Right lobe of liver (tissue), 6 donors: ENCODE data around the gene NOXO1. TPM values are rescaled to one million over a fixed set of nuclear protein-coding genes. Genes with fewer than 3 reads are reported as not detected.
A peak's percentile ranks its signal among the peaks of the same experiment; 100 is the strongest.
"Not testable (repeated sequence)": the region's sequence is repeated elsewhere in the genome, so short reads cannot be mapped to it uniquely, and the experiment has no call there.

Source experiments
- ATAC-seq, 4 donors: fragments of 200-7000 bp; cut with Tn5 transposase; one replicate each; pipeline ENCODE4 v1.9.1; 2020; ENCODE audit warnings: mild to moderate bottlenecking in 4 of 4, moderate library complexity in 4 of 4
- DNase-seq, 3 donors: peaks; one replicate each; pipeline ENCODE4 v3.0.0-alpha.2; 2020
- H3K27ac ChIP-seq, 3 donors: fragments of 200-600 bp; one replicate each; pipeline ENCODE4 v1.8.0; 2022
- H3K27me3 ChIP-seq, 2 donors: fragments of 200-600 bp; one replicate each; pipeline ENCODE4 v1.8.0; 2022
- H3K36me3 ChIP-seq, 4 donors: fragments of 200-600 bp; sonication (generic) in 1 of 4; one replicate each; pipeline versions ENCODE4 v1.5.1 to v1.8.0; 2017 to 2022; ENCODE audit warnings: control low read depth in 1 of 4
- H3K4me1 ChIP-seq, 4 donors: fragments of 200-600 bp; sonication (generic) in 1 of 4; one replicate each; pipeline versions ENCODE4 v1.5.1 to v1.8.0; 2017 to 2022; ENCODE audit warnings: control low read depth in 1 of 4
- H3K4me3 ChIP-seq, 3 donors: fragments of 200-600 bp; one replicate each; pipeline ENCODE4 v1.8.0; 2022
- H3K9me3 ChIP-seq, 4 donors: fragments of 200-600 bp; sonication (generic) in 1 of 4; one replicate each; pipeline versions ENCODE4 v1.5.1 to v1.8.0; 2017 to 2022; ENCODE audit warnings: control low read depth in 1 of 4
- POLR2A ChIP-seq: fragments of 450-650 bp; IDR thresholded peaks from one replicate; pipeline ENCODE4 v1.6.1; 2017; ENCODE audit warnings: antibody characterized with exemption, mild to moderate bottlenecking
- WGBS: methylation state at CpG from one replicate; pipeline ENCODE4 v1.1.6; 2018; ENCODE audit warnings: low coverage, low lambda C conversion rate; ENCODE audit not compliant: insufficient coverage; ENCODE audit errors: missing lambda C conversion rate; 5-methylcytosine and 5-hydroxymethylcytosine counted together
- intact Hi-C, 2 donors: fragments of 100-400 bp; cut with DNase I; formaldehyde crosslinking; loops; one replicate each; pipeline versions ENCODE4 v1.11.2 to v1.14.1; 2022
- total RNA-seq, 6 experiments: library from RNA; depleted of rRNA in 2 of 6; stranded (reverse); fragments of >200 nt in 2 of 6; fragmentation: NEBNext Ultra II Directional in 3 of 6; extraction: Animal tissue kit (Norgen Biotek cat#: 25700) in 3 of 6; gene quantifications; one replicate each; pipeline versions ENCODE4 v1.1.0 to v1.2.4, GENCODE V29; 2016 to 2023
- TF ChIP-seq, protein P1 (sequence below), 4 donors: fragments of 200-600 bp in 3 of 4; fragments of 450-650 bp in 1 of 4; IDR thresholded peaks; one replicate each; pipeline versions ENCODE4 v1.5.1 to v1.8.0; 2016 to 2022; ENCODE audit warnings: antibody characterized with exemption in 4 of 4, mild to moderate bottlenecking in 2 of 4
- donor health status: DM: no; HTN: yes; CAD: no.
- donor health status: DM: no; HTN: no; CAD: no.
- donor health status: DM: no; HTN: no; CAD: no.
- donor health status: DM: no; HTN: yes; CAD: no.
- donor health status: DM: no; HTN: yes; CAD: no.

The NOXO1 gene
- total RNA-seq, 6 experiments from 2014 or later: 0.51 to 1.3 (median 0.60) TPM; not detected in 2

DNA sequence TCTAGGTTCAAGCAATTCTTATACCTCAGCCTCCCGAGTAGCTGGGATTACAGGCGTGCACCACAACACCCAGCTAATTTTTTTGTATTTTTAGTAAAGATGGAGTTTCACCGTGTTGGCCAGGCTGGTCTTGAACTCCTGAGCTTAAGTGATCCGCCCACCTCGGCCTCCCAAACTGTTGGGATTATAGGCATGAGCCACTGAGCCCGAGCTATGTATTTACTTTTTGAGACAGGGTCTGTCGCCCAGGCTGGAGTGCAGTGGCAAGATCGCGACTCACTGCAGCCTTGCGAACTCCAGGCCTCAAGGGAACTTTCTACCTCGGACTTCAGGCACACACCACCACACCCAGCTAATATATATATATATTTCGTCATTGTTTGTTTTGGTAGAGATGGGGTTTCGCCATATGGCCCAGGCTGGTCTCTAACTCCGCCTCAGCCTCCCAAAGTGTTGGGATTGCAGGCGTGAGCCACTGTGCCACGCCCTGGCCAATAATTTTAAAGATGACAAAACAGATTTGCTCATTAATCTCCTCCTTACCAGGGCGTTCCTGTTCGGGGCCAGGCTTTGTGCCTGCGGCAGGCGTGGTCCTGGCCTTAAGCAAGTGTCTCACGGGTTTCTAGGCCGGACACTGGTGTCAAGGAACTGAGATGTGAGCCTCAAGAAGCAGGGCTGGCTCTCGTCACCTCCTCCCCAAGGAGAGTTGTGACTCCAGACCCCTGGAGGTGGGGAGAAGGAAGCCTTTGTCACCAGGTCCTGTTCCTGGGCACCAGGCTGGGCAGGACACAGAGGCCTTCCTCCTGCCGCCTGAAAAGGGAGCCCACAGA lies 34.1 kb upstream of the NOXO1 start:
- ATAC-seq (no peak), DNase-seq (no peak)
- H3K36me3 ChIP-seq: no peaks in the 10 kb centered on the region
- H3K4me3 ChIP-seq: no peak overlapping the region
- TF ChIP-seq, protein P1, sequence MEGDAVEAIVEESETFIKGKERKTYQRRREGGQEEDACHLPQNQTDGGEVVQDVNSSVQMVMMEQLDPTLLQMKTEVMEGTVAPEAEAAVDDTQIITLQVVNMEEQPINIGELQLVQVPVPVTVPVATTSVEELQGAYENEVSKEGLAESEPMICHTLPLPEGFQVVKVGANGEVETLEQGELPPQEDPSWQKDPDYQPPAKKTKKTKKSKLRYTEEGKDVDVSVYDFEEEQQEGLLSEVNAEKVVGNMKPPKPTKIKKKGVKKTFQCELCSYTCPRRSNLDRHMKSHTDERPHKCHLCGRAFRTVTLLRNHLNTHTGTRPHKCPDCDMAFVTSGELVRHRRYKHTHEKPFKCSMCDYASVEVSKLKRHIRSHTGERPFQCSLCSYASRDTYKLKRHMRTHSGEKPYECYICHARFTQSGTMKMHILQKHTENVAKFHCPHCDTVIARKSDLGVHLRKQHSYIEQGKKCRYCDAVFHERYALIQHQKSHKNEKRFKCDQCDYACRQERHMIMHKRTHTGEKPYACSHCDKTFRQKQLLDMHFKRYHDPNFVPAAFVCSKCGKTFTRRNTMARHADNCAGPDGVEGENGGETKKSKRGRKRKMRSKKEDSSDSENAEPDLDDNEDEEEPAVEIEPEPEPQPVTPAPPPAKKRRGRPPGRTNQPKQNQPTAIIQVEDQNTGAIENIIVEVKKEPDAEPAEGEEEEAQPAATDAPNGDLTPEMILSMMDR (IDR thresholded peaks at IDR 0.05): no peak
- TF ChIP-seq POLR2A: no peak
- 67% methylated on average over 11 of the region's 24 CpGs for WGBS
- H3K27me3 ChIP-seq: no peaks in the 10 kb centered on the region
- intact Hi-C loops: loop anchor here in 1 of 2 donors (5.0 kb wide), 1 partner anchor 47 kb away; no protein-coding TSS in a partner anchor
- no peaks in the 10 kb centered on the region for H3K9me3 ChIP-seq
- peaks cover 0 to 13% (median 0%) of the 10 kb centered on the region in 4 donors for H3K4me1 ChIP-seq
- no peak overlapping the region for H3K27ac ChIP-seq

DNA sequence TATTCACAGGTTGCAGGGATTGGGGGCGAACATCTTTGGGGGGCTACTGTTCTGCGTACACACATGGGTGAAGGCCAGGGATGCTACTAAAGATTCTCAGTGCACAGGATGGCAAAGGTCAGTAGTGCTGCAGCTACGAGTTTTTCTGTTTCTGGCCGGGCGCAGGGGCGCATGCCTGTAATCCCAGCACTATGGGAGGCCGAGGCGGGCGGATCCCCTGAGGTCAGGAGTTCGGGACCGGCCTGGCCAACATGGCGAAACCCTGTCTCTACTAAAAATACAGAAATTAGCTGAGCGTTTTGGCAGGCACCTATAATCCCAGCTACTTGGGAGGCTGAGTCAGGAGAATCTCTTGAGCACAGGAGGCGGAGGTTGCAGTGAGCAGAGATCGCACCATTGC lies 32.3 kb upstream of the NOXO1 start:
- ATAC-seq: no peak
- DNase-seq: no peak

DNA sequence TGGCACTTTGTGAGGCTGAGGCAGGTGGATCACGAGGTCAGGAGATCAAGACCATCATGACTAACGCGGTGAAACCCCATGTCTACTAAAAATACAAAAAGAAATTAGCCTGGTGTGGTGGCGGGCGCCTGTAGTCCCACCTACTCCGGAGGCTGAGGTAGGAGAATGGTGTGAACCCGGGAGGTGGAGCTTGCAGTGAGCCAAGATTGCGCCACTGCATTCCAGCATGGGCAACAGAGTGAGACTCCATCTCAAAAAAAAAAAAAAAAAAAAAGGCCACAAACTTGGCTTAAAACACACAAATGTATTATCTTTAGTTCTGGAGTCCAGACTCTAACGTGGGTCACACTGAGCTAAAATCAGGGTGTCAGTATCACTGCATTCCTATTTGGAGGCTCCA lies 30.5 kb upstream of the NOXO1 start:
- H3K27ac ChIP-seq, H3K27me3 ChIP-seq, ATAC-seq, H3K4me3 ChIP-seq, DNase-seq, intact Hi-C loops, H3K36me3 ChIP-seq, H3K9me3 ChIP-seq: not testable (repeated sequence)
- peaks cover 0 to 25% (median 12%) of the 10 kb centered on the region in 4 donors for H3K4me1 ChIP-seq
- WGBS: 85% methylated on average over 4 of the region's 9 CpGs

More for the DNA sequence above, 32.3 kb upstream of the NOXO1 start:
- no peak for TF ChIP-seq POLR2A
- TF ChIP-seq, protein P1 (IDR thresholded peaks at IDR 0.05): no peak
- intact Hi-C loops: no loop called here
- no peaks in the 10 kb centered on the region for H3K27me3 ChIP-seq
- no peaks in the 10 kb centered on the region for H3K9me3 ChIP-seq
- H3K27ac ChIP-seq: no peak overlapping the region
- H3K4me3 ChIP-seq: no peak overlapping the region
- peaks cover 0 to 7% (median under 1%) of the 10 kb centered on the region in 4 donors for H3K4me1 ChIP-seq
- no peaks in the 10 kb centered on the region for H3K36me3 ChIP-seq
- WGBS: 86% methylated on average over 6 of the region's 15 CpGs

DNA sequence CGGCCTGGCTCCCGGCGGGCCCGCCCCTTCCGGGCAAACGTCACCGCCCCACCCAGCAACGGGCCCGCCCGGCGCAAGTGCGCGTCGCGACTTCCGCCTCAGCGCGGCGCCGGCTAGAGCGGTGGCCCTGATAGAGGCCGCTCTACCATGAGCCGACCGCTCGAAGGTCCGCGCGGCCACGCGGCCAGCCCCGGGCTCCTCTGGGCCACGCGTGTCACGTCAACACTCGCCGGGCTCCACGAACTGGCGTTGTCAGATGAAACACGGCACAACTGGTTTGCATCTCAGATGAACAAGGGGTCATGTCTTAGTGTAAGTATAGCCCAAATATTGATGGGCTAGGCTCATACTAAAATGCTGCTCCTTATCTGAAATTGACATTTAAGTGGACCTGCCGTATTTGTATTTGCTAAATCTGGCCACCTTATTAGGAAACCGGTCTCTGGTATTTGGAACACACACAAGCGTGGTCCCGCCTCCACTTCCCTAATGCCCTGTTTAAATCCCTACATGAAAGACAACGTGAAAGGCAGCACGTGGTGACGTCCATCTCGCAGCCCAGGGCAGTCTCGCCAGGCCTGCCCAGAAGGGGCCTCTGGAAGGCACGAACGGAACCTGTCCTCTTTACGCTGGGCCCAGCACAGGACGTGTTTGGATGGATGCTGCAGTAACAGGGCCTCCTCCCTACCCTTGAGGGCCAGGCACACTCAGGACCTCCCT lies 28.7 kb upstream of the NOXO1 start, which contains the start of gene ZNF598:
TSS of gene ZNF598 (minus strand) at position 31 of the 720 bp plus-strand sequence.
- Histone ChIP-seq H3K4me1 (peaks cover 0 to 25% (median 12%) of the 10 kb centered on the region in 4 donors), H3K27ac (peak within 1 kb of the TSS; percentile 78 to 86 (median 80)), H3K9me3 (no peaks in the 10 kb centered on the region), H3K36me3 (no peaks in the 10 kb centered on the region), H3K27me3 (no peaks in the 10 kb centered on the region), H3K4me3 (peak within 1 kb of the TSS; percentile 95 to 99 (median 95))
- ATAC-seq (peak; percentile 86 to 93 (median 90)), DNase-seq (peak; percentile 85 to 89 (median 88))
- peak; percentile 93 for TF ChIP-seq POLR2A
- TF ChIP-seq, protein P1 (IDR thresholded peaks at IDR 0.05): peak in 1 of 4 donors; percentile 22
- intact Hi-C loops: no loop called here
- 3% methylated on average over 11 of the region's 52 CpGs for WGBS
